GM23338 (cell line): ENCODE data around the gene CBFA2T3. TPM values are rescaled to one million over a fixed set of nuclear protein-coding genes. Genes with fewer than 3 reads are reported as not detected.

ENCODE experiments used
- ATAC-seq: fragments of 200-7000 bp; cut with Tn5 transposase; 3 replicates; pipeline ENCODE4 v1.9.1; 2020
- DNase-seq: peaks from one replicate; pipeline ENCODE4 v3.0.0-alpha.2; 2015; ENCODE audit warnings: low spot score
- H2AFZ ChIP-seq: fragments of 200-600 bp; sonication (generic); 2 replicates; pipeline ENCODE4 v1.8.0; 2016; ENCODE audit warnings: antibody characterized with exemption, mild to moderate bottlenecking, moderate library complexity
- H3F3A ChIP-seq: fragments of 200-600 bp; sonication (generic); replicated peaks from 2 replicates; pipeline ENCODE4 v1.8.0; 2017; ENCODE audit warnings: antibody characterized with exemption, mixed run types, low read depth
- H3K27ac ChIP-seq: fragments of 200-600 bp; sonication (generic); 2 replicates; pipeline ENCODE4 v1.6.1; 2016; ENCODE audit warnings: low read depth
- H3K27me3 ChIP-seq: fragments of 200-600 bp; sonication (generic); 2 replicates; pipeline ENCODE4 v1.8.0; 2016; ENCODE audit warnings: mild to moderate bottlenecking, mixed run types, moderate library complexity; ENCODE audit not compliant: insufficient read depth
- H3K36me3 ChIP-seq: fragments of 200-600 bp; sonication (generic); 2 replicates; pipeline ENCODE4 v1.8.0; 2016; ENCODE audit warnings: mild to moderate bottlenecking; ENCODE audit not compliant: insufficient read depth
- H3K4me1 ChIP-seq: fragments of 200-600 bp; sonication (generic); 2 replicates; pipeline ENCODE4 v1.8.0; 2016; ENCODE audit warnings: mild to moderate bottlenecking, moderate library complexity; ENCODE audit not compliant: insufficient read depth
- H3K4me2 ChIP-seq: fragments of 200-600 bp; sonication (generic); 2 replicates; pipeline ENCODE4 v1.7.1; 2017; ENCODE audit warnings: mixed run types
- H3K4me3 ChIP-seq: fragments of 200-600 bp; sonication (generic); 2 replicates; pipeline ENCODE4 v1.6.1; 2016; ENCODE audit warnings: mixed run types
- H3K79me2 ChIP-seq: fragments of 200-600 bp; sonication (generic); replicated peaks from 2 replicates; pipeline ENCODE4 v1.8.0; 2017; ENCODE audit warnings: mild to moderate bottlenecking; ENCODE audit not compliant: insufficient read depth
- H3K9me2 ChIP-seq: fragments of 200-600 bp; sonication (generic); 2 replicates; pipeline ENCODE4 v1.8.0; 2017; ENCODE audit not compliant: insufficient read depth
- H4K20me1 ChIP-seq: fragments of 200-600 bp; sonication (generic); replicated peaks from 2 replicates; pipeline ENCODE4 v1.8.0; 2017; ENCODE audit warnings: mild to moderate bottlenecking; ENCODE audit not compliant: insufficient read depth
- H3K27ac Mint-ChIP-seq: 2 replicates; pipeline ENCODE4 v1.8.0; 2020; ENCODE audit warnings: inconsistent platforms, mild to moderate bottlenecking, moderate library complexity, mixed read lengths
- H3K27me3 Mint-ChIP-seq: 3 replicates; pipeline ENCODE4 v1.8.0; 2022; ENCODE audit warnings: low read depth, mild to moderate bottlenecking, moderate library complexity, mixed read lengths, inconsistent platforms; ENCODE audit not compliant: insufficient read depth, poor library complexity
- H3K36me3 Mint-ChIP-seq: 3 replicates; pipeline ENCODE4 v1.8.0; 2021; ENCODE audit warnings: low read depth, mild to moderate bottlenecking, inconsistent platforms, moderate library complexity, mixed read lengths
- H3K4me1 Mint-ChIP-seq: 3 replicates; pipeline ENCODE4 v1.8.0; 2020; ENCODE audit warnings: mild to moderate bottlenecking, inconsistent platforms, mixed read lengths
- H3K4me3 Mint-ChIP-seq: 3 replicates; pipeline ENCODE4 v1.8.0; 2021; ENCODE audit warnings: moderate library complexity, mild to moderate bottlenecking, inconsistent platforms, mixed read lengths
- H3K9me3 Mint-ChIP-seq: 3 replicates; pipeline ENCODE4 v1.8.0; 2020; ENCODE audit warnings: moderate library complexity, mild to moderate bottlenecking, inconsistent platforms, mixed read lengths
- CREB1 ChIP-seq: fragments of 250-450 bp; sonication (Bioruptor Pico); IDR thresholded peaks from 2 replicates; pipeline ENCODE4 v1.5.0; 2020; ENCODE audit warnings: low read depth, mild to moderate bottlenecking, moderate library complexity
- CTCF ChIP-seq, 2 experiments: fragments of 200-600 bp in 1 of 2; sonication (generic) in 1 of 2; conservative IDR thresholded peaks; 2 replicates each; pipeline versions ENCODE4 v1.5.1 to v1.6.1; 2016 to 2017; ENCODE audit warnings: antibody characterized with exemption in 2 of 2, low read depth in 2 of 2, mild to moderate bottlenecking in 2 of 2, moderate library complexity in 1 of 2
- ETS1 ChIP-seq: IDR thresholded peaks from 2 replicates; pipeline ENCODE4 v1.6.1; 2016; ENCODE audit warnings: antibody characterized with exemption
- EZH2 ChIP-seq: fragments of 200-600 bp; sonication (generic); IDR thresholded peaks from one replicate; pipeline ENCODE4 v1.8.0; 2017; ENCODE audit warnings: antibody characterized with exemption, mild to moderate bottlenecking, low read depth; ENCODE audit not compliant: unreplicated experiment
- EZH2phosphoT487 ChIP-seq: fragments of 200-600 bp; sonication (generic); IDR thresholded peaks from one replicate; pipeline ENCODE4 v1.8.1; 2018; ENCODE audit warnings: antibody characterized with exemption; ENCODE audit not compliant: unreplicated experiment
- NANOG ChIP-seq: IDR thresholded peaks from 2 replicates; pipeline ENCODE4 v1.6.1; 2016; ENCODE audit warnings: antibody characterized with exemption, borderline replicate concordance
- REST ChIP-seq: IDR thresholded peaks from one replicate; pipeline ENCODE4 v1.6.1; 2018; ENCODE audit warnings: antibody characterized with exemption; ENCODE audit not compliant: unreplicated experiment
- ZNF114 ChIP-seq: fragments of 250-450 bp; sonication (Bioruptor Pico); IDR thresholded peaks from 2 replicates; pipeline ENCODE4 v1.5.0; 2020; ENCODE audit warnings: mild to moderate bottlenecking, moderate library complexity
- ZNF462 ChIP-seq: fragments of 250-450 bp; sonication (Bioruptor Pico); IDR thresholded peaks from 2 replicates; pipeline ENCODE4 v1.5.0; 2020; ENCODE audit warnings: mild to moderate bottlenecking, moderate library complexity
- polyA plus RNA-seq: library from polyadenylated mRNA; unstranded; fragments of >200 nt; fragmentation: Nextera tagmentation; extraction: Ambion mirVana; gene quantifications from 2 replicates; pipeline ENCODE4 v1.2.1, GENCODE V29; 2016
- total RNA-seq: library from RNA; depleted of rRNA; stranded (reverse); fragments of >200 nt; shearing (Covaris generic); gene quantifications from 2 replicates; pipeline ENCODE4 v1.2.3, GENCODE V29; 2014

CBFA2T3 gene
- total and polyA plus RNA-seq, 2 experiments from 2014 or later = 0.87 to 1.5 TPM

- DNase-seq (no peak), ATAC-seq (no peak)
- Mint-ChIP-seq H3K27ac (no peak overlapping the region; the same call in 1 of the 2 replicates), H3K27me3 (peaks cover 8% of the 10 kb centered on the region), H3K4me1 (peaks cover 7% of the 10 kb centered on the region; the same call in 2 of the 3 replicates), H3K4me3 (no peak overlapping the region), H3K36me3 (no peaks in the 10 kb centered on the region), H3K9me3 (no peaks in the 10 kb centered on the region)
- peak in 1 of 2 experiments; percentile 22; a peak in 2 of 4 replicates for TF ChIP-seq CTCF (conservative IDR thresholded peaks at IDR 0.05; ENCODE audit: low read depth in 2 of 2)
- TF ChIP-seq ETS1 = no peak
- TF ChIP-seq EZH2phosphoT487 = no peak
- no peak for TF ChIP-seq ZNF114 (CRISPR knock-in tag)
- no peak for TF ChIP-seq EZH2
- TF ChIP-seq CREB1 = no peak
- TF ChIP-seq NANOG = no peak
- Histone ChIP-seq H4K20me1 (no peaks in the 10 kb centered on the region), H3F3A (no peaks in the 10 kb centered on the region), H3K36me3 (no peaks in the 10 kb centered on the region), H3K4me1 (no peaks in the 10 kb centered on the region), H3K27ac (no peak overlapping the region), H2AFZ (no peak overlapping the region), H3K79me2 (no peaks in the 10 kb centered on the region), H3K4me2 (no peak overlapping the region), H3K27me3 (no peaks in the 10 kb centered on the region), H3K4me3 (no peak overlapping the region), H3K9me2 (no peaks in the 10 kb centered on the region)
These were observed 69.2 kb downstream of the CBFA2T3 start for GRCh38 chr16:88907768-88908167.

- H3K27ac Mint-ChIP-seq = no peak overlapping the region
These were observed 70.4 kb downstream of the CBFA2T3 start for GRCh38 chr16:88906535-88907105.

More at GRCh38 chr16:88906535-88907105, 70.4 kb downstream of the CBFA2T3 start:
- Histone ChIP-seq H4K20me1 (no peaks in the 10 kb centered on the region), H3K27me3 (no peaks in the 10 kb centered on the region), H3K4me3 (no peak overlapping the region), H3K79me2 (no peaks in the 10 kb centered on the region), H3K27ac (no peak overlapping the region), H3K4me2 (no peak overlapping the region), H3K36me3 (no peaks in the 10 kb centered on the region), H3K4me1 (no peaks in the 10 kb centered on the region), H3K9me2 (no peaks in the 10 kb centered on the region), H2AFZ (no peak overlapping the region), H3F3A (no peaks in the 10 kb centered on the region)
- Mint-ChIP-seq H3K9me3 (no peaks in the 10 kb centered on the region), H3K27me3 (peaks cover 9% of the 10 kb centered on the region), H3K4me1 (peaks cover 9% of the 10 kb centered on the region; the same call in 2 of the 3 replicates), H3K36me3 (no peaks in the 10 kb centered on the region), H3K4me3 (no peak overlapping the region)
- DNase-seq (no peak), ATAC-seq (no peak)
- no peak for TF ChIP-seq REST
- TF ChIP-seq ZNF462 = no peak
- TF ChIP-seq CREB1 = no peak
